Endodermal cell (in vitro differentiated cells): ENCODE measurements around the gene OTOGL. TPM values are rescaled to one million over a fixed set of nuclear protein-coding genes. Genes with fewer than 3 reads are reported as not detected.

ENCODE experiments used
- DNase-seq: peaks from one replicate; pipeline ENCODE4 v3.0.0-alpha.2; 2017
- H3K27ac ChIP-seq: 2 replicates; pipeline ENCODE4 v1.5.1; 2013; ENCODE audit warnings: mild to moderate bottlenecking, low read depth, low read length, moderate library complexity
- H3K27me3 ChIP-seq: 2 replicates; pipeline ENCODE4 v1.6.1; 2013; ENCODE audit warnings: mild to moderate bottlenecking, low read length, moderate library complexity; ENCODE audit not compliant: insufficient read depth, control insufficient read depth, poor library complexity, severe bottlenecking
- H3K36me3 ChIP-seq: 2 replicates; pipeline ENCODE4 v1.7.0; 2013; ENCODE audit warnings: mild to moderate bottlenecking, low read length, moderate library complexity; ENCODE audit not compliant: control insufficient read depth, insufficient read depth
- H3K4me1 ChIP-seq: one replicate; pipeline ENCODE4 v1.7.0; 2013; ENCODE audit warnings: low read length; ENCODE audit not compliant: control insufficient read depth, insufficient read depth
- H3K4me3 ChIP-seq: 2 replicates; pipeline ENCODE4 v1.5.1; 2013; ENCODE audit warnings: mild to moderate bottlenecking, low read length, moderate library complexity
- H3K9ac ChIP-seq: 2 replicates; pipeline ENCODE4 v1.6.1; 2013; ENCODE audit warnings: mild to moderate bottlenecking, low read length, moderate library complexity; ENCODE audit not compliant: poor library complexity, severe bottlenecking; ENCODE audit errors: extremely low read depth
- H3K9me3 ChIP-seq: 2 replicates; pipeline ENCODE4 v1.6.1; 2013; ENCODE audit warnings: mild to moderate bottlenecking, low read length, moderate library complexity; ENCODE audit not compliant: control insufficient read depth
- H3K27ac Mint-ChIP-seq: 2 replicates; pipeline ENCODE4 v1.8.0; 2020; ENCODE audit warnings: mixed read lengths
- H3K27me3 Mint-ChIP-seq: 2 replicates; pipeline ENCODE4 v1.8.0; 2021; ENCODE audit warnings: mild to moderate bottlenecking, mixed read lengths; ENCODE audit not compliant: insufficient read depth
- H3K36me3 Mint-ChIP-seq: 2 replicates; pipeline ENCODE4 v1.8.0; 2020; ENCODE audit warnings: low read depth, mixed read lengths
- H3K4me1 Mint-ChIP-seq: 2 replicates; pipeline ENCODE4 v1.8.0; 2020; ENCODE audit warnings: mixed read lengths
- H3K4me3 Mint-ChIP-seq: 2 replicates; pipeline ENCODE4 v1.8.0; 2020; ENCODE audit warnings: mild to moderate bottlenecking, moderate library complexity, mixed read lengths
- H3K9me3 Mint-ChIP-seq: 2 replicates; pipeline ENCODE4 v1.8.0; 2020; ENCODE audit warnings: mild to moderate bottlenecking, mixed read lengths
- CTCF ChIP-seq: fragments of 200-600 bp; sonication (generic); conservative IDR thresholded peaks from 2 replicates; pipeline ENCODE4 v1.5.0; 2021; ENCODE audit warnings: antibody characterized with exemption, mild to moderate bottlenecking
- WGBS, 2 experiments: methylation state at CpG; one replicate each; pipeline versions ENCODE4 v1.1.5 to v1.1.7; 2013; ENCODE audit warnings: missing lambda C conversion rate in 2 of 2, mixed read lengths in 1 of 2; ENCODE audit not compliant: insufficient coverage in 1 of 2, insufficient read length in 1 of 2; 5-methylcytosine and 5-hydroxymethylcytosine counted together
- total RNA-seq, 2 donors: library from RNA; stranded (reverse); fragmentation: NEBNext Ultra II Directional in 1 of 2; extraction: Animal tissue kit (Norgen Biotek cat#: 25700) in 1 of 2; gene quantifications; 2 replicates in 1 of 2; 3 replicates in 1 of 2; pipeline ENCODE4 v1.2.1, GENCODE V29; 2021

Gene OTOGL
- total RNA-seq, 2 donors from 2014 or later: 2.4 to 11.4 TPM

DNA sequence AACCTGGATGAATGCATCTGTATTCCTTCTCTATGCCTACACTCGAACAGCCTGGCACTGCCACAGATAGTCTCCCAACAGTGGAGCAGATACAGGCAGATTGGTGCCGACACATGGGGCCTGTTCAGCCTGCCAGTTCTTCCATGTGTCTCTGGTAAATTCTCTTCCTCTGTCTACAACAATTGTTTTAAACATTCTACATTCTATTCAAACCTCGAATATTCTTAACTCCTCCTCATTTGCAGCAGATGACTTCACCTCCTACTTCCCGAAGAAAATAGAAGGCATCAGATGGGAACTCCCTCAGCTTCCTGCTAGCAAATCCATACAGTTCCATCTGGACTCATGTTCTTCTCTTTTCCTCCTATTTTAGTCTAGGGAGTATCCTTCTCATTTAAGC, 43.1 kb upstream of the OTOGL start:
- Mint-ChIP-seq H3K27me3 (no peaks in the 10 kb centered on the region), H3K4me1 (peaks cover 3% of the 10 kb centered on the region)
- no peak for DNase-seq

DNA sequence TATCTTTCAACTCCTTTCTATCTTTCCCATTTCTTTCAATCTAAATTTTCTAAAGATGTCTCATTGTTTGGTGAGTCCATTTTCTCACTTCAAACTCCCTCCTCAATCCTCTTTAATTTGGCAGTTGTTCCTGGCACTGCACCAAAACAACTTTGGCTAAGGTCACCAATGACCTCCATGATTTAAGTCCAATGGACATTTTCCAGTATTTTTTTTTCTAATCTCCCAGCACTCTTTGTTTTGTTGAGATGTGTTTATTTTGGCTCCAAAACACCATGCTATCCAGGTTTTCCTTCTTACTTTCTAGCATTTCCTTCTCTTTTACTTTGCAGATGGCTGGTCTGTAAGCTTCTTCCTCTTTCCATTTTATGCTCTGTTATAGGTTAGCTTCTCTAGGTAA, 42.5 kb upstream of the OTOGL start:
- no peak overlapping the region for H3K4me3 ChIP-seq
- H3K27ac ChIP-seq: no peak overlapping the region
- no peaks in the 10 kb centered on the region for H3K27me3 Mint-ChIP-seq
- H3K9me3 ChIP-seq: no peaks in the 10 kb centered on the region
- no peaks in the 10 kb centered on the region for H3K4me1 ChIP-seq
- no peak for DNase-seq
- peaks cover 3% of the 10 kb centered on the region for H3K4me1 Mint-ChIP-seq
- no peaks in the 10 kb centered on the region for H3K9me3 Mint-ChIP-seq
- no peaks in the 10 kb centered on the region for H3K27me3 ChIP-seq
- H3K4me3 Mint-ChIP-seq: no peak overlapping the region
- no peak overlapping the region for H3K27ac Mint-ChIP-seq
- H3K9ac ChIP-seq: no peak overlapping the region
- no peaks in the 10 kb centered on the region for H3K36me3 Mint-ChIP-seq
- TF ChIP-seq CTCF: no peak
- no peaks in the 10 kb centered on the region for H3K36me3 ChIP-seq

More for the DNA sequence above, 43.1 kb upstream of the OTOGL start:
- H3K27ac ChIP-seq: no peak overlapping the region
- H3K4me3 Mint-ChIP-seq: no peak overlapping the region
- no peaks in the 10 kb centered on the region for H3K27me3 ChIP-seq
- 87 to 94% methylated on average over 4 of the region's 4 CpGs for WGBS, 2 experiments
- no peak for TF ChIP-seq CTCF
- no peaks in the 10 kb centered on the region for H3K36me3 ChIP-seq
- no peak overlapping the region for H3K9ac ChIP-seq
- no peaks in the 10 kb centered on the region for H3K9me3 Mint-ChIP-seq
- H3K4me1 ChIP-seq: no peaks in the 10 kb centered on the region
- H3K9me3 ChIP-seq: no peaks in the 10 kb centered on the region
- no peak overlapping the region for H3K4me3 ChIP-seq
- no peak overlapping the region for H3K27ac Mint-ChIP-seq
- no peaks in the 10 kb centered on the region for H3K36me3 Mint-ChIP-seq

DNA sequence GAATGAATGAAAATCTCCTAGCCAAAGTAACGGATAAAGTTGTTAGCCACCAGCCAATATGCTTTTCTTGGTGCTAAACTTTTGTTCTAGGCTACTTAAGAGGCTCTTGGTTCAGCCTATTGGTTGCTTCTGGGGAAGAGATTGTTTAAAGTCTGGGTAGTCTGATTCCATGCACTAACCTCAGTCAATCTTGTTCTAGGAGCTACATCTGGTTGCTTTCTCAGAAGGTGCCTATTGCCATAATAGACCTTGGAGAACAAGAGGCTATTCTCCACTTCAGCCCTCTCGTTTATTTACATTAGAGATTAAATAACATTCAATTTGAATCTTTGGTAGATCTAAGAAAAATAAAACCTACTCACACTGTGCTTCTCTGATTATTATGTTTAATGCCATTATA, 40.8 kb upstream of the OTOGL start:
- Histone ChIP-seq H3K27me3 (no peaks in the 10 kb centered on the region), H3K9me3 (no peaks in the 10 kb centered on the region), H3K27ac (no peak overlapping the region), H3K9ac (no peak overlapping the region), H3K4me3 (no peak overlapping the region), H3K36me3 (no peaks in the 10 kb centered on the region), H3K4me1 (no peaks in the 10 kb centered on the region)
- Mint-ChIP-seq H3K9me3 (no peaks in the 10 kb centered on the region), H3K36me3 (no peaks in the 10 kb centered on the region), H3K27me3 (no peaks in the 10 kb centered on the region), H3K4me1 (peaks cover 3% of the 10 kb centered on the region), H3K4me3 (no peak overlapping the region), H3K27ac (no peak overlapping the region)
- 81 to 100% methylated on average over 2 of the region's 2 CpGs for WGBS, 2 experiments
- no peak for TF ChIP-seq CTCF
- no peak for DNase-seq
